H1 (cell line): ENCODE measurements around the gene DLL4. TPM values are rescaled to one million over a fixed set of nuclear protein-coding genes. Genes with fewer than 3 reads are reported as not detected.
A peak's percentile ranks its signal among the peaks of the same experiment; 100 is the strongest.

ENCODE experiments used
- ASH2L ChIP-seq: fragments of 200-600, 300-600 bp; sonication (generic); IDR thresholded peaks from one replicate; pipeline ENCODE4 v1.7.1; 2017; ENCODE audit warnings: low read length
- ATF2 ChIP-seq: IDR thresholded peaks from 2 replicates; pipeline ENCODE4 v1.6.1; 2012; ENCODE audit warnings: low read length, inconsistent platforms
- EP300 ChIP-seq, 2 experiments: IDR thresholded peaks; 1 replicate in 1 of 2; 2 replicates in 1 of 2; pipeline ENCODE4 v1.6.1; 2011 to 2012; ENCODE audit warnings: low read depth in 2 of 2, low read length in 2 of 2, mild to moderate bottlenecking in 2 of 2, borderline replicate concordance in 1 of 2, inconsistent platforms in 1 of 2, moderate library complexity in 1 of 2
- EZH2 ChIP-seq: fragments of 200-600 bp; sonication (generic); IDR thresholded peaks from 2 replicates; pipeline ENCODE4 v1.7.1; 2012; ENCODE audit warnings: low read depth, mild to moderate bottlenecking, moderate library complexity, low read length, inconsistent platforms; ENCODE audit not compliant: severe bottlenecking
- JUND ChIP-seq: IDR thresholded peaks from 2 replicates; pipeline ENCODE4 v1.6.1; 2011; ENCODE audit warnings: mild to moderate bottlenecking, improper control_type of control experiment, low read length
- KDM5A ChIP-seq: fragments of 200-600 bp; IDR thresholded peaks from 2 replicates; pipeline ENCODE4 v1.7.1; 2012; ENCODE audit warnings: mild to moderate bottlenecking, low read length, inconsistent platforms, mixed read lengths
- MAFK ChIP-seq: IDR thresholded peaks from 2 replicates; pipeline ENCODE4 v1.6.1; 2012; ENCODE audit warnings: low read depth, mild to moderate bottlenecking, improper control_type of control experiment, low read length
- SP1 ChIP-seq: IDR thresholded peaks from 2 replicates; pipeline ENCODE4 v1.6.1; 2011; ENCODE audit warnings: low read depth, low read length
- SP4 ChIP-seq: IDR thresholded peaks from 2 replicates; pipeline ENCODE4 v1.6.1; 2012; ENCODE audit warnings: low read length, inconsistent platforms
- TAF1 ChIP-seq: IDR thresholded peaks from 2 replicates; pipeline ENCODE4 v1.6.1; 2011; ENCODE audit warnings: mild to moderate bottlenecking, low read depth, low read length
- TAF7 ChIP-seq: optimal IDR thresholded peaks from 2 replicates; pipeline ENCODE3; 2011; ENCODE audit warnings: low read depth, mild to moderate bottlenecking, inconsistent platforms, low read length, moderate library complexity, borderline replicate concordance
- polyA plus RNA-seq, 7 experiments: library from polyadenylated mRNA; depleted of rRNA in 3 of 7; stranded (reverse) in 5 of 7; unstranded in 2 of 7; fragments of >200 nt in 5 of 7; fragments of 200-250 nt in 2 of 7; gene quantifications; 1 replicate in 5 of 7; 2 replicates in 1 of 7; 4 replicates in 1 of 7; pipeline versions ENCODE4 v1.2.1 to v1.2.3, GENCODE V29; 2011 to 2013; ENCODE audit warnings: missing spikeins in 2 of 7, mixed read lengths in 2 of 7
- total RNA-seq: library from RNA; stranded (reverse); fragmentation: NEBNext Ultra II Directional; extraction: Animal tissue kit (Norgen Biotek cat#: 25700); gene quantifications from 2 replicates; pipeline ENCODE4 v1.2.1, GENCODE V29; 2021

The DLL4 gene
- total and polyA plus RNA-seq, 2 of the 8 experiments (the other 6 are each of a cell fraction or from before 2014, with no cell fraction given), result 0.23 to 0.60 TPM

- TF ChIP-seq KDM5A (no peak), ATF2 (no peak), SP1 (no peak), TAF7 (no peak), MAFK (no peak), SP4 (0 out of 2 replicates have a peak, but pooled peaks have one; percentile 54), EZH2 (no peak), EP300 (IDR thresholded peaks at IDR 0.05; ENCODE audit: borderline replicate concordance in 1 of 2, low read depth in 2 of 2, low read length in 2 of 2) (no peak), TAF1 (peak; percentile 75), JUND (no peak), ASH2L (peak; percentile 43)
Observed at GRCh38 chr15:40928821-40929659, at the start of gene DLL4 (continued).
